HG03039 (cell line): ENCODE measurements around the gene ZNF343.

Experiments
- ATAC-seq: cut with Tn5 transposase; IDR thresholded peaks from one replicate; pipeline ENCODE4 v1.9.1; 2021; ENCODE audit warnings: mild to moderate bottlenecking, moderate library complexity; ENCODE audit not compliant: unreplicated experiment

The ZNF343 gene

DNA sequence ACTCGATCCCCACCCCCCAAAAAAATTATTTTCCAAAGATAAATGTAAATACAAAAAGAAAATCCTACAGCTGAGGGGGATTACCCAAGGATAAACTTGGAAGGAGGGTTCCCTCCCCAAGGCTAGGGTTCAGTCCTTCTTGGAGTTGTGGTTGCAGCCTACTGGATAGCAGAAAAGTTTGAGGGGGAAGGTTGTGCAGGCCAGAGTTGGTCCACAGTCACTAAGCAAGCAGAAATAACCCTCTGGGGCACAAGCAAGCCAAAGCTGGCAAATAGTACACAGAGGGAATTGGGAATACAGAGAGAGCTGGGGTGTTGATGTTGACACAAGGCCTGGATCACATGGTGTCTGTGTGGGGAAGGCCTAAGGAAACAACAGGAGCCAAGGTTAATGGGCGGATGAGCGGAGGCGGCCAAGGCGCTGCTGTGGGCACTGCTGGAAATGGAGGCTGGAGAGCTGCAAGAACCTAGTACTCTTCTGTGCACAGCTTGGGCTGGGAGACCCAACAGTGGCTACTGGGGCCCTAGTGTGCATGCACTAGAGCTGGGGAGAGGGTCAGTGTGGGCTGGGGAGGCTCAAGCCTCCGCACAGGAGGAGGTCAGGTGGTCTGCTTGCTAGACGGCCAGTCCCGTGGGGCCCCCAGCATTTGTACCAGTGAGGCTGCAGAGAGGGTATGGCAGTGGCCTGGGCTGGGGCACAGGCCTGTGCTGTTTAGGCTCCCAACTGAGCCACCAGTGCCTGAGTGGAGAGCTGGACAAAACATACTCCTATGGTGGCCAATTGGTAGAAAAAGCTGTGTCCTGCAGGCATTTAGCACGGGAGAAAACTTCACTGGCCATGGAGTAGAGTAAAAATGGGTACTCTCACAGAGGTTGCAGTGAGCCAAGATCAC lies 32.6 kb downstream of the ZNF343 start:
- no peak for ATAC-seq

DNA sequence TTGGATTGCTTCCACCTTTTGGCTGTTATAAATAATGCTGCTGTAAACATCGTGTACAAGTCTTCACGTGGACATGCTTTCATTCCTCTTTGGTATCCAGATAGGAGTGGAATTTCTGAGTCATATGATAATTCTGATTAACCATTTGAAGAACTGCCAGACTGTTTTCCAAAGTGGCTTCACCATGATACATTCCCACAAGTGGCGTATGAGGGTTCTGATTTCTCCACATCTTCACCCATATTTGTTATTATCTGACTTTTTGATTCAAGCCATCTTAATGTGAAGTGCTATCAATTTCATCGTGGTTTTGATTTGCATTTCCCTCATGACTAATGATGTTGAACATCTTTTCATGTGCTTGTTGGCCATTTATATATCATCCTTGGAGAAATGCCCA lies 35.2 kb downstream of the ZNF343 start:
- no peak for ATAC-seq

DNA sequence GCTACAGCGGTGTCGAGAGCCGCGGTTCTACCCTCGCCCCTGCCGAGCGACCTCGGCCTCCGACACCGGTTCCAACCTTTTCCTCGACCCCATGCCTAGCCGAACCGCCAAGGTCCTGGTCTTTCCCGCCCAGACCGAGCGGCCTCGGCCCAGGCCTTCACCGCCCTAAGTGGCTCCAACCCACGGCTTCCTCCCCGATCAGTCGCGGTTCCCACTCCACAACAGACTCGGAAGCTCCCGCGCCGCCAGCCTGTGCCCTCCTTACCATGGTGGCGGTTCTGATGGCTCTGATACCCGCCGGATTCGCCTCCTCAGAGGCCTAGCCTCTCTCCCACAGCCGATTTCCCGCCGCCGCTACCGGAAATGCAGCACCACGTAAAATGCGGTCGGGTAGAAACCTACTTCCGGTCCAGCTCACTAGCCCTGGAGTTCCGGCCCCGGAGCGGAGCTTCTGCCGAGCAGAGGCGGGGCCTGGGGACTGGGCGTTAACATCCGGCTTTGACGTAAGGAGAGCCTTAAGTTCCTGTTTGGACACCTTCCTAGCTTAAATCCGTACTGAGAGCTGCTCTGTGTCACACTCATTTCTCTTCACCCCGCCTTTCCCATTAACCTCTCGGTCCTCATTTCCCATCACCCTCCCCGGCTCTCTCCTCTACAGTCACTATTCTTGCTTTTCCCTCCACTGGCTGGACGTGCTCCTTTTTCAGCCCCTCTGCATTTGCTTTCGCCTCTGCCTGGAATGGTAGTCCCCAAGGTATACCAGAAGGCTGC lies 38.1 kb downstream of the ZNF343 start, which contains the start of gene SNRPB:
Gene SNRPB, minus strand, starts transcription at position 367 of the 771 bp plus-strand sequence. Its CDS starts 99 bp downstream, at position 268.
- peak; percentile 95 for ATAC-seq

DNA sequence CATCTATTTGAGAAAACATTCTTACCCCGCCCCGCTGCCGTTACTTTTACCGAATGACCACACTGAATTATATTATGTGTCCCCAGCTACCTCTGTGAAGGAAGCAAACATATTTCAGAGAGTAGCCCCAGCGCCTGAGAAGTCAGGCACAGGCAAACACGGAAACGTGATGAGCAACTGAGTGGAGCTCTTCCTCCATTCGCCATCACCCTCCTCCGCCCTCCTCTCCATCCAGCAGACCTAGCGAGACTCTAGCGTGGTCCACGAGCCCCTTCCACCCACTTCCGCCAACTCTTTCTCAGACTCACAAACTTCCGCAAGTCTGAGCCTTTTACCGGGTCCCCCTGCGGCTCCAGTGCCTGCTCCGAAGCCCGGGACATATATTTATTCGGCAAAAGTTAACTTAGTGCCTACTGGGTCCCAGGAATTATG lies 38.7 kb downstream of the ZNF343 start:
- ATAC-seq = no peak

DNA sequence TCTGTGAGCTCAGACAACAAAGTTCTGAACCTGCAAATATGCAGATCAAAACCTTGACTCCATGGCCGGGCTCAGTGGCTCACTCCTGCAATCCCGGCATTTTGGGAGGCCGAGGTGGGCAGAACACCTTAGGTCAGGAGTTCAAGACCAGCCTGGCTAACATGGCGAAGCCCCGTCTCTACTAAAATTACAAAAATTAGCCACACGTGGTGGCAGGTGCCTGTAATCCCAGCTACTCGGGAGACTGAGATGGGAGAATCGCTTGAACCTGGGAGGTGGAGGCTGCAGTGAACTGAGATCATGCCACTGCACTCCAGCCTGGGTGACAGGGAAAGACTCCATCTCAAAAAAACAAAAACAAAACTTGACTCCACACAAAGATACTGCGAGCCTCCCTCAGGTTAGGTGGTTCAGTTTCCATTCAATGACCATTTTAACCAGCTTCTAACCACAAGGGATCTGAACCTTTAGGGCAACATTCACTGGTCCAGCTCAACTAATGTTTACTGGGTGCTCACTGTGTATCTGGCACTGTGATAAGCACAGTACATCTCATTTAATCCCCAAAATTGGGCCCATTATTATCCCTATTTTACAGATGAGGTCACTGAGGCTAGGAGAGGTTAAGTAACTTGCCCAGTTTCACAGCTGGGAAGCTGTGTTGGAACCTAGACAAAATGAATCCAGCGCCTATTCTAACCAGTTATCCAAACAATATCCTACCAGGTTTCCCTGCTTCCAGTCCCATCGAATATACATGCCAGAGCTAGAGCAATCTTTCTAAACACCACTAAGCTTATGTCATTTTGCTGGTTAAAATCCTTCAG lies 39.9 kb downstream of the ZNF343 start:
- no peak for ATAC-seq

DNA sequence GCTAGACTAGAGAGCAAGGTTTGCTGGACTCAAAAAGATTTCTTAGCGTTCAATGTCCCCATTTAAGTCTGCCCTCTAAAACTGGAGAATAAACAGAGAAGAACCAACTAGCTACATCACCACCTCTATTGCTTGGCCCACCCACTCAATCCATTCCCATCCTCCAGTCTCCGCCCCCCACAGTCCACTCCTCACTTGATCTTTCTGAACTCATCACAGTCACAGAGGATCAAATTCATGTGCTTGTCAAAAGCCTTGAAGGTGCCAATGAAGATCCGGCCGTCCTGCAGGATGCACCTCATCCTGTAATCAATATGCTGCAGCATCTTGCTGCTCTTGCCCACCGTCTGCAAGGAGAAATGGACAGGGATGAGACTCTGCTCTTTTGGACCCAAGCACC lies 41.3 kb downstream of the ZNF343 start:
- ATAC-seq = no peak

DNA sequence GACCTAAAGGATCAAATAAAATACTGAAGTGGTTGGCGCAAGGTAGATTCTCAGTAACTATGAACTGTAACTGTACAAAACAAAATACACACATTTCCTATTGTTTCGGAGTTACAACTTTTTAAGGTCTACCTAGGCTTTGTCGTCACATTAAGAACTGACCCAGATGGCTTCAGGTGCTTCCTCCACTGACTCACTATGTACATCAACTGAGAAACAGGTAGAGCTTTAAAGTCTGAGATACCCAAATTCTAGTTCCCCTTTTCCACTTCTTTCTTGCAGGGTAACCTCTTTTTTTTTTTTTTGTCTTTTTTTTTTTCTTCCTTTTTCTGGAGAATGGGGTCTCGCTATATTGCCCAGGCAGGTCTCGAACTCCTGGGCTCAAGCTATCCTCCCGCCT lies 43.6 kb downstream of the ZNF343 start:
- ATAC-seq = no peak

DNA sequence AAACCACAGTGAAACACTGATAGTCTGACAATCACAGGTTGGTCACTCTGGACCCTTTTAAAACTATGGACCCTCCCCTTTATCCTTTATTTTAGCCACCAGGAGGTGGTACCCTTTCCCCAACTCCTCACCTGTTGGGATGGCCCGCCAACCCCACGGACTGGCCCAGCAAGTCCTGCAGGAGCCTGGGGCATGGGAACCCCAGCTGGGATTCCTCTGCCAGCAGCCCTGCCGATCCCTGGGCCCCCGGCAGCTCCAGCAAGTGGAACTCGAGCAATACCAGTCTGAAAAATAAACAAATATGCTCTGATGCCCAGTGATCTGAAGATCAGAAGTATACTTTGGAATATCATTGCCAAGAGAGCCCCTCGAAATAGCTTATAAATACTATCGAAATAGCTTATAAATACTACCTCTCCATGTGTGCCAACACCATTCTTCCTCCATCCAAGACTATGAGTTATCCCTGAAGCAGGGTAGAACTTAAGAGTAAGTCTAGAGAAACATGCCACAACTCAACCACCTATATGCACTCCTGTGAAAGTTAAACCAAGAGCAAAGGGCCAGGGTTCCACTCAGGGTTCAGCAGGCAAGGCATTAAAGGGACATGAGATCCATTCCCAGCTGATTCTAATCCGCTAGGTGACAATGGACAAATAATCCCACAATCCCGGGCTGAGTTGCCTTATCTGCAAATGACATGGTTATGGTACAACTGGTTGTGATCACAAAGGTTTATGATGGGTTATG lies 44.9 kb downstream of the ZNF343 start:
- no peak for ATAC-seq

DNA sequence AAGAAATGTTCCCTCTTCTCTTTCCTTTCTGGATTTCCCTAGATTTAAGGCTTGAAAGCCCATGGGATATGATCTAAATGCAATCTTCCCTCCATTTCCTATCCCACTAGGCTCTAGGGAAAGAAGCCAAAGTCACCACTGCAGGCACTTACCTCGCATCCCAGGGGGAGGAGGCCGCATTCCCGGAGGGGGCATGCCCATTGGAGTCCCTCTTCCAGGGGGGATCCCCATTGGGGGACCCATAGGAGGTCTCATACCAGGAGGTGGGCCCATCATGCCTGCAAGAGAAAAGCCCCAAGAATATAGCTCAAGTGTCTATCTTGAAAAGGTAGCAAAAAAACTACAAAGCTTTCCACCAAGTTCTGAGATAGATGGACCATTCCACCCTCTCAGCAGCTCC lies 46.2 kb downstream of the ZNF343 start:
- no peak for ATAC-seq

DNA sequence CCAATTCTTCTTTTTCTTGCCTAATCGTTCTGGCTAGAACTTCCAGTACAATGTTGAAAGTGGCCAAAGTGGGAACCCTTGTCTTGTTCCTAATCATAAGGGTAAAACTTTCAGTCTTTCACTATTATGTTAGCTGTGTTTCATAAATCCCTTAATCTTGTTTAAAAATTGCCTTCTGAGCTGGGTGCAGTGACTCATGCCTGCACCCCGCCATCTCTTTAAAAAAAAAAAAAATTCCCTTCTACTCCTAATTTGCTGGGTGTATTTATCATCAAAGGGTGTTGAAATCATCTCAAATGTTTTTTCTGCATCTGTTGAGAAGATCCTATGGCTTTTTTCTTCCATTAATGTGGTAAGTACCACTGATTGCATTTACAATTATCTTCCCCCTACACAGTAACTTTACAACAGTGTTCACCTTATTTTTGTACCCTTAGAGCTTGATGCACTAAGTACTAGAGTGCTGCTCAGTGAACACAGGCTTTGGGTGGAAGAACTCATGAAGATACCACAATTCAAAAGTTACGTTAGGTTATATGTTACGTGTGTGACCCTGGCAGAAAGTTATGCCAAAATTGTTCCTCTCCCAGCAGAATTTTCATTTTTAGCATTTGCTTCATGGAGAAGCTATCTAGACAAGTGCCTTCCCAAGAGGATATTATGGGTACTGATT lies 47.8 kb downstream of the ZNF343 start:
- no peak for ATAC-seq

DNA sequence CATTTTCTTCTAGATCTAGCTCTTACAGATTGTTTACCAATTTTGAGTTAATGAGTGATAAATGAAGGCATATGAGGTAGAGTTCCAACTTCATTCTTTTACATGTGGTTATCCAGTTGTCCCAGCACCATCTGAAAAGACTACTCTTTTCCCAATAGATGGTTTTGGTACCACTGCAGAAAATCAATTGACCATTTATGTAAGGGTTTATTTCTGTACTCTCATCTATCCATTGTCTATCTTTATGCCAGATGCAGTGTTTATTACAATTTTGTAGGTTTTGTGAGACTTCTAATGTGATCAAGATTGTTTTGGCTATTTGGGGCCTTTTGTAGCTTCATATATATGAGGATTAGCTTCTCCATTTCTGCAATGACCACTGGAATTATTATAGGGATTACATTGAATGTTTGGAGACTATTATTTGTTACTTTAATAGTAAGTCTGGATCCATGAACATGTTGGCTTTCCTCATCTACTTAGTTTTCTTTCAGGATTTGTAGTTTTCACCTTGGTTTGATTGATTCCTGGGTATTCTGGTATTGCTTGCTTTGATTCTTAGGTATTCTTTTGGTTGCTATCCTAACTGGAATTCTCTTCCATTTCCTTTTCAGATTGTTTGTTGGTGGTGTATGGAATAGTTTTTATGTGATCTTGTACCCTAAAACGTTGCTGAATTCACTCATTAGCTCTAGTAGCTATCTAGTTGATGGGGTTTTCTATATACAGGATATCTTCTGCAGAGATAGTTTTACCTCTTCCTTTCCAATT lies 48.5 kb downstream of the ZNF343 start:
- no peak for ATAC-seq

DNA sequence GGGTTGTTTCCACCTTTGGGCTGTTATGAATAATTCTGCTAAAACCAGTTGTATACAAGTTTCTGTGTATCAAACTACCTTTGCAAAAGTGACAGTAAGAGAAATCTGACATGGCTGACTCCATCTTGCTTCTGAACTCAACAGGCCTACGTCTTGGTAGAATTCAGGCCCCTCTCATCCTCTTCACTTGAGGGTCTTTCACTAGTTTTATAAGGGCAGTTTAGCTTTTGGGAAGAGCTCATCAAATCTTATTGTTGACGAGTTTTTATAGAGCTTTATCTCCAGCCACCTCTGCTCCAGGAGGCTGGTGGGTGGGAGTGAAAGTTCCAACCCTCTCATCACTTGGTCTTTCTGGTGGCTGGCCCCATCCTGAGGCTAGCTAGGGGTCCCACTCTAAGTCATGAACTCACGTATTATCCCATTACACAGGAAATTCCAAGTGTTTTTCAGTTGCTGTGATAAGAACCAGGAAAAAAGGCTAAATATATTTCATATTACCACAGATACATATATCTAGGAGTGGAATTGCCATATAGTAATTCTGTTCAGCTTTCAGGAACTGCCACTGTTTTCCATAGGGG lies 49.7 kb downstream of the ZNF343 start:
- ATAC-seq = no peak

DNA sequence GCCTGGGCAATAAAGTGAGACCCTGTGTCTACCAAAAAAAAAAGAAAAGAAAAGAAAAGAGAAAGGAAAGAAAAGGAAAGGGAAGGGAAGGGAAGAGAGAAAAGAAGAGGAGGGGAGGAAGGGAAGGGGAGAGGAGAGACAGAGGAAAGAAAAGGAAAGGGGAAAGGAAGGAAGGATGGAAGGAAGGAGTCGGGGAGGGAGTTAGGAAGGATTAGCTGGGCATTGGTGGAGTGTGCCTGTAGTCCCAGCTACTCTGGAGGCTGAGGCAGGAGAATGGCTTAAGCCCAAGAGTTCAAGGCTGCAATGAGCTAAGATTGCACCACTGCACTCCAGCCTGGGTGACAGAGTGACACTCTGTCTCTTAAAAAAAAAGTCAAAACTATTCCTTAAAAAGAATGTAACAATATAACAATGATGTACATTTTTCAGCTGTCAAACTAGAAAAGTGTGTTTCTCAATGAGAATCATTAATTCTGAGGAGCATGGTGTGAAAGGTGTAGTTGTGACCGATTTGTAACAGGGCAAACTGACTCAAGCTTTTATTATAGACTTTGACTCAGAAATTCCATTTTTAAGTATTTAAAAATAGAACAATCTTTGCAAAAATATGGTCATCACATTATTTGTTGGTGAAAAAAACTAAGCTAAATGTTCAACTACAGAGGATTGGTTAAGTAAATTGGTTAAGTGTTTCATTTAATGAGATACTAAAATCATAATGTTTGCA lies 52.8 kb downstream of the ZNF343 start:
- no peak for ATAC-seq

DNA sequence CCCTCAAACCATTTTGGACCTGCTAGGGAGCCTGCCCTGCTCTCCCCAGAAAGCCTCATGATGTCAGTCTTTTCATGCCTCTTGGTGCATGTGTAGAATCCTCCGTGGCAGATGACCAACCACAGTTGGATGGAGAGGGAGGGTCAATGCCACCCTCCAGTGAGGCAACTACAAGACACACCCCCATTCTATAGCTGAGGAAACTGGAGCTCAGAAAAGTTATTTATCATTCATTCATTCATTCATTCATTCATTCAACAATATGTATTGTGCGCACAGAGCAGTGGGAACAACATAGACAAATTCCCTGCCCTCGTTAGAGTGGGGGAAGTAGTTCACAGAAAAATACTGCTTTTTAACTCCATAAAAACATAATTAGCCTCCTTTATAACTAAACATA lies 54.9 kb downstream of the ZNF343 start:
- ATAC-seq = no peak

DNA sequence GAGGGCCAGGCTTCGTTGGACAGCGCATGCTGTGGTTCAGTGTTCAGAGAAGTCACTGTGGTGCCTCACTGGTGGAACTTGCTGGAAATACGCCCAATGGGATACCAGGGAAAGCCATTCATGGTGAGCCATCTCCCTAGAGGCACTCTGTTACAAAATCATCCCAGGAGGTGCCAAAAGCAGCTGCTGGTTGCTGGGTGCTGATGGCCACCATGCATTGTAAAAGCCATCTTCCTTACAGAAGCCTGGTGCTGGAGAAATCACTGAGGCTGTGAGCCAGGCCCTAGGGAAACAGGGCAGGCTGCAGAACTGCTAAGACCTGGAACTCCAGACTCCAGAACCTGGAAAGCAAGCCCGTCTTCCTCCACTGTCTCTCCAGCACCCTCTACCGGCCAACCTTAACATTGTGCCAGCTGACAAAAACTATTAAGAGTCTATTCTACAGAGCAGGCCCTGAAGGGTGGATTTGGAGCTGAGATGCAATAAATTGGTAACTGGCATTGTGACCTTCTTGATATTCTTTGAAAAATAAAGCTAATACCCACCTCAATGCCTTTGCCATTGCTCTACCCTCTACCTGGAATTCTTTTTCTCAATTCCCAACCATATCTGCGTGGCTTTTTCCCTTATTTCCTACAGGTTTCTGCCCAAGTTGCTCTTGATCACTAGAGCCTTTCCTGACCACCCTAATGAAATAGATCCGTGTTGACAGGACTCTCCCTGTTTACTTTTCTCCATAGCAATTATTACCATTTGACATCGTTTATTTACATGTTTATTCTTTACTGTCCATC lies 56.6 kb downstream of the ZNF343 start:
- ATAC-seq = no peak

DNA sequence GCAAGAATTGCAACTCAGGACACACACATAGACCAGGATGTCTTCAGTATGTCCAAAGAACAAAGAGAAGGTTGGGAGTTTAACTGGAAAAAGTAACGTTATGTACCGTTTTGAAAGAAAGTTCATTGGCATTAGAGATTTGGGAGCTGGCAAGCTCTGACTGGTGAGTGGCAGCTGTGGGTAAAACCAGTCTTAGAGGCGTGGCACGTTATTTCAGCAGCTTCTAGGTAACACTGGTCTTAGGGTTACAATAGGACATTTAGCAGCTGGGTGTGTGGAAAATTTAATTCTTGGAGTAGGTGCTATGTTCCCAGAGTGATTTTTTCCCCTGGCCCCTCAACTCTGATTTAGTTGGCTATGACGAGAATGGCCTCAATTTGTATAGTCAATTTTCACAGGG lies 57.3 kb downstream of the ZNF343 start:
- ATAC-seq = no peak

DNA sequence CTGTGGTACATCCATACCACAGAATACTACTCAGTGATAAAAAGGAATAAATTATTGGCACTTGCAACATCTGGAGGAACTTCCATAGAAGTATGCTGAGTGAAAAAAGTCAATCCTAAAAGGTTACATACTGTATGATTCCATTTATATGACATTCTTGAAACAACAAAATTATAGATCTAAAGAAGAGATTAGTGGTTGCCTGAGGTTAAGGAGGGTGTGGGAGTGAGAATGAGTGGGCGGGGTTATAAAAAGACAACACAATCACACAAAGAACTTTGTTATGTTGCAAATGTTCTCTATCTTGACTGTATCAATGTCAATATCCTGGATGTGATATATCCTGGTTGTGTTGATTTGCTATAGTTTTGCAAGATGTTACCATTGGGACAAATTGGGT lies 59.3 kb downstream of the ZNF343 start:
- no peak for ATAC-seq
